ENCODE results near the gene EEF1AKMT4.

The EEF1AKMT4 gene

GRCh38 chr3:184249412-184250166 lies at the start of gene EEF1AKMT4:
TSS of gene EEF1AKMT4 (plus strand) at chr3:184249672. CDS start at chr3:184249695, 23 bp downstream.
- FAIRE-seq, result peak; percentile 77

- no peak for FAIRE-seq
Observed at GRCh38 chr3:184200825-184201224, 48.6 kb upstream of the EEF1AKMT4 start.

- FAIRE-seq, result no peak
Observed at GRCh38 chr3:184203526-184203925, 45.9 kb upstream of the EEF1AKMT4 start.

GRCh38 chr3:184209146-184209923 lies 40.1 kb upstream of the EEF1AKMT4 start:
- FAIRE-seq, result no peak

GRCh38 chr3:184211297-184211696 lies 38.2 kb upstream of the EEF1AKMT4 start:
- no peak for FAIRE-seq

- FAIRE-seq, result no peak
Observed at GRCh38 chr3:184211718-184212117, 37.8 kb upstream of the EEF1AKMT4 start.

- FAIRE-seq, result no peak
Observed at GRCh38 chr3:184218814-184219213, 30.7 kb upstream of the EEF1AKMT4 start.

GRCh38 chr3:184222521-184222920 lies 27.0 kb upstream of the EEF1AKMT4 start:
- no peak for FAIRE-seq

GRCh38 chr3:184223946-184224345 lies 25.5 kb upstream of the EEF1AKMT4 start:
- FAIRE-seq, result no peak

- FAIRE-seq, result no peak
Observed at GRCh38 chr3:184227481-184227935, 22.0 kb upstream of the EEF1AKMT4 start.

- no peak for FAIRE-seq
Observed at GRCh38 chr3:184228376-184229137, 20.9 kb upstream of the EEF1AKMT4 start.

- no peak for FAIRE-seq
Observed at GRCh38 chr3:184229394-184230080, 19.9 kb upstream of the EEF1AKMT4 start, which contains the start of gene VWA5B2. TSS of gene VWA5B2 (plus strand) at chr3:184229585. CDS start at chr3:184230529, 944 bp downstream.

GRCh38 chr3:184230081-184230602 lies 19.3 kb upstream of the EEF1AKMT4 start:
- FAIRE-seq, result no peak

GRCh38 chr3:184230603-184231528 lies 18.6 kb upstream of the EEF1AKMT4 start:
- FAIRE-seq, result no peak

GRCh38 chr3:184231671-184232070 lies 17.8 kb upstream of the EEF1AKMT4 start:
- FAIRE-seq, result no peak

- no peak for FAIRE-seq
Observed at GRCh38 chr3:184233127-184233843, 16.2 kb upstream of the EEF1AKMT4 start.

GRCh38 chr3:184234224-184234623 lies 15.2 kb upstream of the EEF1AKMT4 start:
- no peak for FAIRE-seq

- no peak for FAIRE-seq
Observed at GRCh38 chr3:184234671-184235380, 14.6 kb upstream of the EEF1AKMT4 start.

GRCh38 chr3:184235381-184236032 lies 14.0 kb upstream of the EEF1AKMT4 start:
- FAIRE-seq, result no peak
